Measurements from ENCODE around the gene RBP3.

RBP3 gene

GRCh38 chr10:47362199-47362598 lies 14.0 kb downstream of the RBP3 start:
- TF ChIP-seq MYC (IDR thresholded peaks at IDR 0.05; ENCODE audit: low read depth, low read length) (no peak), POLR2A (IDR thresholded peaks at IDR 0.05; ENCODE audit: extremely low read depth, insufficient read length) (no peak), MAX (IDR thresholded peaks at IDR 0.05; ENCODE audit: low read depth, low read length) (no peak)
- TF ChIP-seq, protein P1, sequence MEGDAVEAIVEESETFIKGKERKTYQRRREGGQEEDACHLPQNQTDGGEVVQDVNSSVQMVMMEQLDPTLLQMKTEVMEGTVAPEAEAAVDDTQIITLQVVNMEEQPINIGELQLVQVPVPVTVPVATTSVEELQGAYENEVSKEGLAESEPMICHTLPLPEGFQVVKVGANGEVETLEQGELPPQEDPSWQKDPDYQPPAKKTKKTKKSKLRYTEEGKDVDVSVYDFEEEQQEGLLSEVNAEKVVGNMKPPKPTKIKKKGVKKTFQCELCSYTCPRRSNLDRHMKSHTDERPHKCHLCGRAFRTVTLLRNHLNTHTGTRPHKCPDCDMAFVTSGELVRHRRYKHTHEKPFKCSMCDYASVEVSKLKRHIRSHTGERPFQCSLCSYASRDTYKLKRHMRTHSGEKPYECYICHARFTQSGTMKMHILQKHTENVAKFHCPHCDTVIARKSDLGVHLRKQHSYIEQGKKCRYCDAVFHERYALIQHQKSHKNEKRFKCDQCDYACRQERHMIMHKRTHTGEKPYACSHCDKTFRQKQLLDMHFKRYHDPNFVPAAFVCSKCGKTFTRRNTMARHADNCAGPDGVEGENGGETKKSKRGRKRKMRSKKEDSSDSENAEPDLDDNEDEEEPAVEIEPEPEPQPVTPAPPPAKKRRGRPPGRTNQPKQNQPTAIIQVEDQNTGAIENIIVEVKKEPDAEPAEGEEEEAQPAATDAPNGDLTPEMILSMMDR (IDR thresholded peaks at IDR 0.05; ENCODE audit: low read depth, low read length) = no peak
- H3K4me3 ChIP-seq (ENCODE audit: low read depth, low read length) = no peak overlapping the region
- DNase-seq (ENCODE audit: low read depth) = no peak

GRCh38 chr10:47363781-47364180 lies 15.6 kb downstream of the RBP3 start:
- TF ChIP-seq MYC (IDR thresholded peaks at IDR 0.05; ENCODE audit: low read depth, low read length) (no peak), POLR2A (IDR thresholded peaks at IDR 0.05; ENCODE audit: extremely low read depth, insufficient read length) (no peak), MAX (IDR thresholded peaks at IDR 0.05; ENCODE audit: low read depth, low read length) (no peak)
- TF ChIP-seq, protein P1 (IDR thresholded peaks at IDR 0.05; ENCODE audit: low read depth, low read length) = no peak
- no peak overlapping the region for H3K4me3 ChIP-seq (ENCODE audit: low read depth, low read length)
- no peak for DNase-seq (ENCODE audit: low read depth)

DNA sequence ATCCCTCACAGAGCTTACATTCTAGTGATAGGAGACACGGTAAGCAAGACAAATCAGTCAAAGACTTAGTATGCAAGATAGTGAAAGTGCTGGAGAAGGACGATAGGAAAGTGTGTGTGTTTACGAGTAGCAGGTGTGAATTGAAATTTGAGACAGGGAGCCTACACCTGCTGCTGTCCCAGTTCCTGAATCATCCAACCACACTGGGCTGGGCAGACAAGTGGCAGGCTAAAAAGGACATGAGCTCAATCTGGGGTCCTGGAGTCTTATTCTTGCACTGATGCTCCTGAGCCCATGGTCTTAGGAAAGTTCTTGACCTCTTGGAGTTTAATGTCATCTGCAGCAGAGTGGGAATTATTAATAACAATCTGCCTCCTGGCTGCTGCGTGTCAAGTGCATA lies 16.2 kb downstream of the RBP3 start:
- H3K4me3 ChIP-seq (ENCODE audit: low read depth, low read length) = no peak overlapping the region
- no peak for DNase-seq (ENCODE audit: low read depth)
- TF ChIP-seq, protein P1 (IDR thresholded peaks at IDR 0.05; ENCODE audit: low read depth, low read length) = no peak
- TF ChIP-seq POLR2A (IDR thresholded peaks at IDR 0.05; ENCODE audit: extremely low read depth, insufficient read length) (no peak), MAX (IDR thresholded peaks at IDR 0.05; ENCODE audit: low read depth, low read length) (no peak), MYC (IDR thresholded peaks at IDR 0.05; ENCODE audit: low read depth, low read length) (no peak)

DNA sequence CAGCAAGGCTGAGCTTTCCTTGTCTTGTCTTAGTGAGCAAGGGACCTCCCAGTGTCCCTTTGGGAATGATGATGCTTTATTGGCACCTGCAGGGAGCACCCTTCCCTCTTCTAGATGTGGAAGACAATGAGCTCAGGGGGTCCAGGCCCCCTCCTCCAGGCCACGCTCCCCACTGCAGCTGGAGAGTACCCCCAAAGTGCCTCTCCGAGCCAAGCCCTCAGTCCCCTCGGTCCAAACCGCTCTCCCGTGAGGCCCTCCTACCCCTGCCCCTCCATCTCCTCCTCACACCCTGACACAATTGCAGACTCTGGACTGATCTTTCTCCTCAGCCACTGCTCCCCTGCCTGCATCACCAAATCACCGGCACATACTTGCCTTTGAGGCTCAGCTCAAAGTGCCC lies 16.7 kb downstream of the RBP3 start:
- TF ChIP-seq POLR2A (IDR thresholded peaks at IDR 0.05; ENCODE audit: extremely low read depth, insufficient read length) = no peak
- TF ChIP-seq, protein P1 (IDR thresholded peaks at IDR 0.05; ENCODE audit: low read depth, low read length) = no peak
- TF ChIP-seq MYC (IDR thresholded peaks at IDR 0.05; ENCODE audit: low read depth, low read length) = no peak
- no peak for TF ChIP-seq MAX (IDR thresholded peaks at IDR 0.05; ENCODE audit: low read depth, low read length)

DNA sequence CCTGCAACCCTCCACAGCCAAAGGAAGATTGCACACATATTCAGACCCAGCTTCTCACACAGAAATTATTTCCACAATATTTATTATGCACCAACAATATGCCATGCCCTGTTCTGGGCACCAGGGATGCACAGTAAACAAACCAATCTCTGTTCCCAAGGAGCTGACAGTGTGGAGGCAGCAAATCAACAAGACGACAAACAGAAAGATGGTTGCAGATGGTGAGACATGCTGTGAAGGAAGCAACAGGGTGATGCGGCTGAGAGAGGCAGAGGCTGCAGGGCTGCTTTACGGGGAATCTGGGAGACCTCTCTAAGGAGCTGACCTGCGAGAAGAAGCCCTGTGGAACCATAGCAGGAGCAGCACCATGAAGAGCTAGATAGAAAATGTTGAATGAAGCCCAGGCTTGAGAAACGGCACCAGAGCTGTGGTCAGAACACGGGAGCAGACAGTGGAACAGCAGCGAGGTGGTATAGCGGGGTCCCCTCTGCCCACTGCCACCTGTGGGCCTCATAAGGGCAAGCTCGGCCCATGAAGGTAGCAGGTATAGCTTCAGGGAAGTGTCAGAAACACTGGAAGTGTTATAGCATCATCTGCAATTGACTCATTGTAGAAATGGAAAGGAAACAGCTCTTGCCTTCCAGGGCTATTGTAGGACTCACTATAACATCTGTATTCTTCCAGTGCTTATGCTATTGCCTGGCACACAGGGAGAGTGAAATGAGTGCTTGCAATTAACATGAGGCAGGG lies 17.4 kb downstream of the RBP3 start:
- no peak for TF ChIP-seq MYC (IDR thresholded peaks at IDR 0.05; ENCODE audit: low read depth, low read length)
- H3K4me3 ChIP-seq (ENCODE audit: low read depth, low read length) = no peak overlapping the region
- no peak for DNase-seq (ENCODE audit: low read depth)

More for the DNA sequence above, 16.7 kb downstream of the RBP3 start:
- H3K4me3 ChIP-seq (ENCODE audit: low read depth, low read length) = no peak overlapping the region
- no peak for DNase-seq (ENCODE audit: low read depth)

DNA sequence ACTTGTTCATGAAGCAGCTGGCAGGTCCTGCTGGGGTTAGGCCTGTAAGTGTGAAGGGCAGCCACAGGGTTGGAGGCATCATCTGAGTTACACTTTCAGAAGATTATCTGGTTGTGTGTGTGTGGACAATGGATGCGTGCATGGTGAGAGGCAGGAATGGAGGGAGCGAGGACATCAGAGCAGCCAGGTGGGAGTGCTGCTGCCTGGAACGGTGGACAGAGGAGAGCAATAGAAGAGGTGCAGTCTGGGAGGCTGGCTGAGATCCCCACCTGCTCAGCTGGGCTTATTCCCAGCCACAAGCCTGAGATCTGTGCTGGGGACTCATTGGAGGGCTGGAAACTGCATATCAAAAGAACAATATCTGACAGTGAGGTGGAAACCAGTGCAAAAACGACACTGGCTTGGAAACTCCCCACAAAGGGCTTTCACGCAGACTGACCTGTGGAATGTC lies 18.0 kb downstream of the RBP3 start:
- no peak for TF ChIP-seq POLR2A (IDR thresholded peaks at IDR 0.05; ENCODE audit: extremely low read depth, insufficient read length)
- TF ChIP-seq, protein P1 (IDR thresholded peaks at IDR 0.05; ENCODE audit: low read depth, low read length) = no peak
- TF ChIP-seq MAX (IDR thresholded peaks at IDR 0.05; ENCODE audit: low read depth, low read length) = no peak
- TF ChIP-seq MYC (IDR thresholded peaks at IDR 0.05; ENCODE audit: low read depth, low read length) = no peak
- no peak overlapping the region for H3K4me3 ChIP-seq (ENCODE audit: low read depth, low read length)
- DNase-seq (ENCODE audit: low read depth) = no peak
